Keratinocyte (primary cell): ENCODE results near the gene PYGM. TPM values are rescaled to one million over a fixed set of nuclear protein-coding genes. Genes with fewer than 3 reads are reported as not detected.

Source experiments
- DNase-seq: peaks from one replicate; pipeline ENCODE4 v3.0.0-alpha.2; 2011; ENCODE audit warnings: low read depth, missing footprints, low spot score
- FAIRE-seq: peaks from 2 replicates; lab custom pipeline; 2011; peaks lifted over from hg19 to GRCh38; lab: Jason Lieb, UNC
- H2AFZ ChIP-seq: 2 replicates; pipeline ENCODE4 v1.6.0; 2012; ENCODE audit warnings: low read length, control low read depth, inconsistent platforms; ENCODE audit not compliant: control insufficient read depth
- H3K27ac ChIP-seq: 2 replicates; pipeline ENCODE4 v1.5.1; 2011; ENCODE audit warnings: low read length; ENCODE audit not compliant: control insufficient read depth, insufficient read depth
- H3K27me3 ChIP-seq: 3 replicates; pipeline ENCODE4 v1.6.0; 2011; ENCODE audit warnings: low read length; ENCODE audit not compliant: control insufficient read depth, insufficient read depth; ENCODE audit errors: extremely low read depth
- H3K36me3 ChIP-seq, 2 experiments: 2 replicates in 1 of 2; 3 replicates in 1 of 2; pipeline ENCODE4 v1.5.1; 2011; ENCODE audit warnings: low read length in 2 of 2, mild to moderate bottlenecking in 1 of 2; ENCODE audit not compliant: control insufficient read depth in 2 of 2, insufficient read depth in 2 of 2; ENCODE audit errors: extremely low read depth in 1 of 2
- H3K4me1 ChIP-seq: 3 replicates; pipeline ENCODE4 v1.5.1; 2011; ENCODE audit warnings: low read length; ENCODE audit not compliant: control insufficient read depth, insufficient read depth; ENCODE audit errors: extremely low read depth
- H3K4me2 ChIP-seq: 3 replicates; pipeline ENCODE4 v1.6.0; 2011; ENCODE audit warnings: low read depth, low read length; ENCODE audit not compliant: control insufficient read depth, insufficient read depth; ENCODE audit errors: extremely low read depth
- H3K4me3 ChIP-seq, 3 experiments: fragments of 200-600 bp in 1 of 3; sonication (generic) in 1 of 3; 2 replicates in 2 of 3; 3 replicates in 1 of 3; pipeline ENCODE4 v1.5.1; 2011 to 2016; ENCODE audit warnings: low read length in 3 of 3, mild to moderate bottlenecking in 3 of 3, control low read depth in 2 of 3, inconsistent platforms in 1 of 3, low read depth in 1 of 3, mixed read lengths in 1 of 3, mixed run types in 1 of 3, moderate library complexity in 1 of 3; ENCODE audit not compliant: control insufficient read depth in 2 of 3, insufficient read depth in 2 of 3; ENCODE audit errors: extremely low read depth in 1 of 3
- H3K79me2 ChIP-seq: 2 replicates; pipeline ENCODE4 v1.6.0; 2012; ENCODE audit warnings: low read length; ENCODE audit not compliant: control insufficient read depth, insufficient read depth
- H3K9ac ChIP-seq: 3 replicates; pipeline ENCODE4 v1.6.0; 2011; ENCODE audit warnings: low read length; ENCODE audit not compliant: control insufficient read depth, insufficient read depth; ENCODE audit errors: extremely low read depth
- H3K9me1 ChIP-seq: 3 replicates; pipeline ENCODE4 v1.6.0; 2011; ENCODE audit warnings: low read length; ENCODE audit not compliant: control insufficient read depth, insufficient read depth; ENCODE audit errors: extremely low read depth
- H3K9me3 ChIP-seq: 2 replicates; pipeline ENCODE4 v1.5.1; 2012; ENCODE audit warnings: low read depth, low read length; ENCODE audit not compliant: control insufficient read depth
- H4K20me1 ChIP-seq: 3 replicates; pipeline ENCODE4 v1.6.0; 2011; ENCODE audit warnings: low read length; ENCODE audit not compliant: control insufficient read depth, insufficient read depth; ENCODE audit errors: extremely low read depth
- EZH2 ChIP-seq: IDR thresholded peaks from one replicate; pipeline ENCODE4 v1.6.1; 2012; ENCODE audit warnings: inconsistent platforms, mild to moderate bottlenecking, low read length, moderate library complexity
- dilution Hi-C: fragments of 300-500 bp; cut with MboI; formaldehyde crosslinking; loops from one replicate; pipeline ENCODE4 v1.7.0; 2020; ENCODE audit warnings: low sequenced_read_pairs; ENCODE audit not compliant: extremely low pct_ligation_motif_present
- polyA plus RNA-seq, 5 experiments: library from polyadenylated mRNA; depleted of rRNA in 3 of 5; stranded (reverse) in 3 of 5; stranded (forward) in 1 of 5; unstranded in 1 of 5; fragments of >200 nt; gene quantifications; 1 replicate in 1 of 5; 2 replicates in 3 of 5; 3 replicates in 1 of 5; pipeline versions ENCODE4 v1.2.1 to v1.2.3, GENCODE V29; 2011 to 2012; ENCODE audit warnings: missing spikeins in 2 of 5, low read depth in 1 of 5, low replicate concordance in 1 of 5
- TF ChIP-seq, protein P1 (sequence below), 3 experiments: IDR thresholded peaks in 1 of 3; conservative IDR thresholded peaks in 1 of 3; optimal IDR thresholded peaks in 1 of 3; 2 replicates in 2 of 3; 3 replicates in 1 of 3; pipeline versions ENCODE3 to v1.5.1; 2011; ENCODE audit warnings: low read length in 3 of 3, mild to moderate bottlenecking in 3 of 3, moderate library complexity in 2 of 3, control low read depth in 1 of 3, inconsistent platforms in 1 of 3; ENCODE audit not compliant: insufficient read depth in 2 of 3; ENCODE audit errors: extremely low read depth in 1 of 3

Gene PYGM
- polyA plus RNA-seq, 1 donor (not counting 4 experiments of a cell fraction or from before 2014, with no cell fraction given): 0.05 TPM

DNA sequence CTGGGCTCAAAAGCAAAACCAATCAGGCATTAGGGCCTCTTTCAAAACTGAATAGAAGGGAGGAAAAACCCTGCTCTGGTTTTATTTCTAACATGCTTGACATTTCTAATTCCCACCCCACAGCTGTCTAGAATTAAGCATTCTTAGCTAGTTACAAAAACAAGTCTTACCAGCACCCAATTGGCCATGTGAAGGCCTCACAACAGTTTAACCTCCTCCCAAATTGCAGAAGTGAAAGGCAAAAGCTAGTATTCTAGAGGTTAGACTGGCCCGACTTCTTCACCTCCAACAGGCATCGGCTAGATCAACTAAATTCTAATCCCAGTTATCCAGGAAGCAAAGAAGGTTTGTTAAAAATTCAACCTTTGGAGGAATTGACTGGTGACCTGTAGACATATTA lies 12.1 kb upstream of the PYGM start:
- no peak for TF ChIP-seq EZH2
- TF ChIP-seq, protein P1, sequence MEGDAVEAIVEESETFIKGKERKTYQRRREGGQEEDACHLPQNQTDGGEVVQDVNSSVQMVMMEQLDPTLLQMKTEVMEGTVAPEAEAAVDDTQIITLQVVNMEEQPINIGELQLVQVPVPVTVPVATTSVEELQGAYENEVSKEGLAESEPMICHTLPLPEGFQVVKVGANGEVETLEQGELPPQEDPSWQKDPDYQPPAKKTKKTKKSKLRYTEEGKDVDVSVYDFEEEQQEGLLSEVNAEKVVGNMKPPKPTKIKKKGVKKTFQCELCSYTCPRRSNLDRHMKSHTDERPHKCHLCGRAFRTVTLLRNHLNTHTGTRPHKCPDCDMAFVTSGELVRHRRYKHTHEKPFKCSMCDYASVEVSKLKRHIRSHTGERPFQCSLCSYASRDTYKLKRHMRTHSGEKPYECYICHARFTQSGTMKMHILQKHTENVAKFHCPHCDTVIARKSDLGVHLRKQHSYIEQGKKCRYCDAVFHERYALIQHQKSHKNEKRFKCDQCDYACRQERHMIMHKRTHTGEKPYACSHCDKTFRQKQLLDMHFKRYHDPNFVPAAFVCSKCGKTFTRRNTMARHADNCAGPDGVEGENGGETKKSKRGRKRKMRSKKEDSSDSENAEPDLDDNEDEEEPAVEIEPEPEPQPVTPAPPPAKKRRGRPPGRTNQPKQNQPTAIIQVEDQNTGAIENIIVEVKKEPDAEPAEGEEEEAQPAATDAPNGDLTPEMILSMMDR (optimal IDR thresholded peaks at IDR 0.05 in 1 of 3, IDR thresholded peaks at IDR 0.05 in 1 of 3, conservative IDR thresholded peaks at IDR 0.05 in 1 of 3; ENCODE audit: extremely low read depth in 1 of 3, insufficient read depth in 2 of 3, low read length in 3 of 3): no peak
- H3K79me2 ChIP-seq: peaks cover 89% of the 10 kb centered on the region
- dilution Hi-C loops: no loop called here
- H2AFZ ChIP-seq: no peak overlapping the region
- no peak overlapping the region for H3K4me3 ChIP-seq
- no peaks in the 10 kb centered on the region for H3K27me3 ChIP-seq
- H3K36me3 ChIP-seq: peaks cover 72 to 91% of the 10 kb centered on the region in 2 experiments
- no peaks in the 10 kb centered on the region for H3K9me3 ChIP-seq
- H3K4me1 ChIP-seq: peaks cover 8% of the 10 kb centered on the region
- peaks cover 55% of the 10 kb centered on the region for H4K20me1 ChIP-seq
- H3K27ac ChIP-seq: no peak overlapping the region
- DNase-seq (no peak), FAIRE-seq (no peak)
- H3K9me1 ChIP-seq: no peaks in the 10 kb centered on the region
- H3K4me2 ChIP-seq: no peak overlapping the region
- no peak overlapping the region for H3K9ac ChIP-seq

DNA sequence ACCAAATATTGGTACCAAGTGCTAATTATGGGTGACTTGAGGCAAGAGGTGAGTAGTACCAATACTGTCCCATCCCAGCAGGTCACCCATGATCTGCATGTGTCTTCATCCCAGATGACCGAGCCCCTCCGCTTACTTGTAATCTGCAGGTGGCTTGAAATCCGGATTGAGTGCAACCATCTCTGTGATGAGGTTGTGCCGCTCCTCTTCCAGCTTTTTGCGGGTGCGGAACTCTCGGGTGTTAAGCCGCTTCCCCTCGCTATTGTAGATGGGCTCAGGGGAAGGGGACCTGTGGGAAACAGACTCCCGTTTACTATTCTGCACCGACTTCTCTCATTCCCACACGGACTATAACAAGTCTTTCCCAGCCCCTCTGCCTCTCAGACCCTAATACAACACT lies 10.3 kb upstream of the PYGM start:
- Histone ChIP-seq H3K9ac (no peak overlapping the region), H3K4me3 (no peak overlapping the region), H3K9me1 (no peaks in the 10 kb centered on the region), H3K9me3 (no peaks in the 10 kb centered on the region), H3K79me2 (peaks cover 75% of the 10 kb centered on the region), H3K4me2 (no peak overlapping the region), H3K4me1 (no peaks in the 10 kb centered on the region), H3K27ac (no peak overlapping the region), H2AFZ (no peak overlapping the region), H3K27me3 (no peaks in the 10 kb centered on the region), H4K20me1 (peaks cover 42% of the 10 kb centered on the region), H3K36me3 (peaks cover 71 to 86% of the 10 kb centered on the region in 2 experiments)
- dilution Hi-C loops: no loop called here
- DNase-seq (no peak), FAIRE-seq (no peak)
- TF ChIP-seq, protein P1 (optimal IDR thresholded peaks at IDR 0.05 in 1 of 3, IDR thresholded peaks at IDR 0.05 in 1 of 3, conservative IDR thresholded peaks at IDR 0.05 in 1 of 3; ENCODE audit: extremely low read depth in 1 of 3, insufficient read depth in 2 of 3, low read length in 3 of 3): no peak
- TF ChIP-seq EZH2: no peak
